Activated gamma-delta T cell (primary cell): ENCODE measurements around the gene CYTH3.

Experiments
- DNase-seq: peaks from one replicate; lab custom pipeline; 2025; lab: John Stamatoyannopoulos, UW

The CYTH3 gene

GRCh38 chr7:6256677-6257535 lies 15.5 kb downstream of the CYTH3 start:
- DNase-seq, result no peak

GRCh38 chr7:6256109-6256483 lies 16.3 kb downstream of the CYTH3 start:
- DNase-seq, result no peak

- DNase-seq, result no peak
These were observed 17.6 kb downstream of the CYTH3 start for GRCh38 chr7:6254866-6255265.

- no peak for DNase-seq
These were observed 19.7 kb downstream of the CYTH3 start for GRCh38 chr7:6252748-6253147.

GRCh38 chr7:6252341-6252746 lies 20.1 kb downstream of the CYTH3 start:
- DNase-seq, result no peak

GRCh38 chr7:6251653-6252052 lies 20.8 kb downstream of the CYTH3 start:
- DNase-seq, result no peak

GRCh38 chr7:6250364-6250833 lies 22.0 kb downstream of the CYTH3 start:
- no peak for DNase-seq

DNA sequence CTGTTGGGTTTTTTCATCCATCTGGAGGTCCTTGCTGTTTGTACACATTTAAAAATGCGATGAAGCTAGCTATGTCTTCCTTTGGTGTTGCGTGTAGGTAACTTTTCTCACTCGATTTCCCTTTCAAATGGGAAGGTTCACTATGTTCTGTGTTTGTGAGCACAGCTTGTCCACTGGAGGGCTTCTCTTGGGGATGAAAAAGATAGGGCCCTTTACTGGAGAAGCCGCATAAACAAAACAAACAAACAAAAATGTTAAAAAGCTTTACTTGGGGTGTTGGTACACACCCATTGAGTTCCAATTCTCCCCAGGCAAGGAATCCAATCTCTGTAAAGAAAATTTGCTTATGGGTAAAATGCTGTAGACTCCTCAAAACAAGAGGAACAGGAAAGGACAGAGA lies 23.4 kb downstream of the CYTH3 start:
- no peak for DNase-seq

DNA sequence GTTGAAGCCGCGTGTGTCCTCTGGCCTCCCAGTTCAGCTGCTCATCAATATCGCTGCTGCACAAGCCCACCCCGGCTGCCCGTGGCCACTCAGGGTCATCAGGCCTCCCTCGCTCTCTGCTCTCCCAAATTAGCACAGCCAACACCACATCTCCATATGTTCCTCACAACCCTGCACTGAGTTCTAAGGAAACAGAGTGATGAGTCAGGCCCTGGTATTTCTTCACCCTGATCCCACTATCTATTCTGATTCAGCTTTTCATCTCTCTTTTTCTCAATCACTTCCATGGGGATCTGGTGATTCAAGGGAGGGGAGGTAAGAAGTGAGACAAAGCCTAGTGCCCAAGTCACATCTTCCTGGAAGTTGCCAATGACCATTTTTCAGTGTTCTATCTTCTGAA lies 23.8 kb downstream of the CYTH3 start:
- DNase-seq, result no peak

GRCh38 chr7:6246251-6246917 lies 26.0 kb downstream of the CYTH3 start:
- DNase-seq, result no peak

DNA sequence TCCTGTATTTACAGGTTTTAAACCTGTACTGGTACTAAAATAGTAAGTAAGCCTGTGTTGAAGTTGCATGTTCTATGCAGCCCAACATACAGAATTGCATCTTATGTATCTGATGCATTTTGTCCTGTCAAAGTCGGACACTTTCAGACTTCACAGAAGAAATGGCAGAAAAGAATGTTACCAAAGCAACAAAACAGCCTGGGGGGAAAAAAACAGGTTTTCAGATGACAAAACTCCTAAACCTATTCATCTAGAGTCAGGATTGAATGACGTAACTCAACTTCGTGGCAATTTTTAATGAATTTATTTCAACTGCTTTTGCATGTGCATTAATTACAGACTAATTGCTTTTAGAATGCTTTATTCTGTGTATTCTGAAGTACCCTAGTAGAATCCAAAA lies 28.4 kb downstream of the CYTH3 start:
- DNase-seq, result no peak

- DNase-seq, result no peak
These were observed 29.3 kb downstream of the CYTH3 start for GRCh38 chr7:6243168-6243567.

DNA sequence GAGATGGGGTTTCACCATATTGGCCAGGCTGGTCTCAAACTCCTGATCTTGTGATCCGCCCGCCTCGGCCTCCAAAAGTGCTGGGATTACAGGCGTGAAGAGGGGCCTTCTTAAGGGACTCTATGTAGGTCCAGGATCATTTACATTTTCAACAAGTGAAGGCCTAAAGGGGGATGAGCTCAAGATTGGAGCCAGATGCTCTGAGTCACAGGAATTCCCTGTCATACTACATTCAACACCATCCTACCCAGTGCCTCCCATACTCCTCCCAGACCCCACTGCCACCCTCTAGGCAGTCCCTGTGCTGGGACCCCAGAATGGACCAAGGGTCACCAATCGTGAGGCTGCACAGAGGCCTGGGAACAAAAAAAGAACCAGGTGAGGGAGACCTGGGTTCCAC lies 29.9 kb downstream of the CYTH3 start:
- no peak for DNase-seq

DNA sequence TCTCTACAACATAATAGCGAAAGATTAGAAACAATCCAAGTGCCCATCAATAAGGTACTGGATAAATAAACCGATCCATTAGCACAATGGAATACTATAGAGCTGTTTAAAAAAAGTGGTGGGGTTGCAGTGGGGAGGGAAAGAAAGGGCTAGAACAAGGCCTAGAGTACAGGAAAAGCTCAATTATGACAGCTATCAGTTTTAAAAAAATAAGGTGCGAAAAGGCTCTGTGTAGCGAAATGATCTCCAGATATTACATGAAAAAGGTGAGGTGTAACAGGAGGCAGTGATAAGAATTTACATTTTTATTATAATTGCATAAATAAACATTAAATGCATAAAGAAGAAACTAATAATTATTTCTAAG lies 30.8 kb downstream of the CYTH3 start:
- no peak for DNase-seq

GRCh38 chr7:6238309-6238925 lies 34.0 kb downstream of the CYTH3 start:
- DNase-seq, result no peak

GRCh38 chr7:6237730-6238129 lies 34.7 kb downstream of the CYTH3 start:
- DNase-seq, result no peak

DNA sequence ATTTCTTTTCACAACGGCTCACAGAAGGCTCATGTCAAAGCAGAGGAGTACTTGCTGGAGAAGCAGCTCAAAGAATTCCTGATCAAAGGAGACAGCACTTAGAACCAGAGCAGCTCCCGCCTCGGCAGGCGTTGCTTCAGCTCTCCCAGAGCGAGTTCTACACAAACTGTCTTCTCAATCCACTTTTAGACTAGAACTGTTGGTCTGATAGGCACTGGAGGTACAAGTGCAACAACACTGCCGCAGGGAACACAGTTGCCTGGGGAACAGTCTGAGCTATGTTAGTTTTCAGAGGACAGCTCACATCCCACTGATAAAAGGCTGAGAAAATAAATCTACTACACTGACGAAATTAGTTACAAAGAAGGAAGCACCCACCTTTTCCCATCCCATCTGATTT lies 35.4 kb downstream of the CYTH3 start:
- DNase-seq, result no peak

GRCh38 chr7:6235029-6235871 lies 37.2 kb downstream of the CYTH3 start:
- no peak for DNase-seq

GRCh38 chr7:6234384-6234783 lies 38.0 kb downstream of the CYTH3 start:
- no peak for DNase-seq

GRCh38 chr7:6232534-6232933 lies 39.9 kb downstream of the CYTH3 start:
- DNase-seq, result no peak

DNA sequence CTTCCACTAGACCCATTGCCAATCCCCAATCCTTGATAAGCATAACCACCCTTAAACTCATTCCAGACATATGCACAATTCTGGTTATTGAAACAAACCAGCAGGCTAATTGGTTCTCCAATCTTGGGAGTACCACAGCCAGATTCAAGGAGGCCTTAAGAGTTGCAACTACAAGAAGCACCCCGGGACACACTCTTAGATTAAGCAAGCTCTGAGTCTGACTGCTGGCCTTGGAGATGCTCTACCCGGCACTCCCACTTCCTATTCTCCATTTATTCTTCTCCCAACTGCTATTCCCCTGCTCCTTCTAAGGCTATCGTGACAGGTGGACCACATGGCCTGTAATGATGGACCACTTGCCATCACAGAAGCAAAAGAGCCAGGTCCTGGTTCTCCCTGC lies 40.3 kb downstream of the CYTH3 start:
- DNase-seq, result no peak

DNA sequence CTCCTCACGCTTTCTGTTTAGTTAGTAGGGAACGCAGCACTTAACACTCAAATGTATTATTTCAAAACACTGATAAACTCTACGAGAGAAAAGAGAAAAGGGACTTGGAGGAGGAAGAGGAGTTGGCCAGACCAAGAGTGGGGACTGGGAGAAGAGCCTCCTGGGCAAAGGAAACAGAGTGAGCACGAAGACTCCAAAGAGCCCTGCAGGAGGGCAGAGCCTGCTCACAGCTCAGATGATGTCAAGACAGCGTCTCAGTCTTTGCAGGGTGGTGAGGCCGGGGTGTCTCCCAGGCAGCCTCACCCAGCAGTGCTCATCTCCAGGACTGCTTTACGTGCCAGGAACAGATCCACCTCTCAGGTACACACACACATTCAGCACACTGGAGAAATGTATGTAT lies 41.2 kb downstream of the CYTH3 start:
- DNase-seq, result no peak
